GM12878 (cell line): ENCODE data around the gene EMILIN3. TPM values are rescaled to one million over a fixed set of nuclear protein-coding genes. Genes with fewer than 3 reads are reported as not detected.

Experiments
- ATAC-seq: fragments of 200-7000 bp; cut with Tn5 transposase; 3 replicates; pipeline ENCODE4 v1.9.1; 2020; ENCODE audit warnings: mild to moderate bottlenecking, moderate library complexity
- BruUV-seq: library from RNA; stranded (reverse); fragments of 400-500 nt; replicated peaks from 2 replicates; lab custom pipeline; 2021; lab: Mats Ljungman, UMichigan
- CTCF ChIA-PET: fragments of 300-600 bp; sonication (Branson Sonifier 250); formaldehyde crosslinking; extraction: SDS; loops from one replicate; lab custom pipeline; 2021; ENCODE audit warnings: inconsistent platforms; lab: Yijun Ruan, JAX
- POLR2A ChIA-PET: fragments of 350-600 bp; formaldehyde crosslinking; extraction: SDS; loops from one replicate; lab custom pipeline; 2021; ENCODE audit warnings: inconsistent platforms; lab: Charles Lee
- RAD21 ChIA-PET: fragments of 300-600 bp; sonication (Branson Sonifier 250); formaldehyde crosslinking; loops from one replicate; lab custom pipeline; 2023; ENCODE audit warnings: antibody characterized with exemption; ENCODE audit not compliant: unreplicated experiment; lab: Charles Lee
- SMC1A ChIA-PET: fragments of 300-600 bp; sonication (Branson Sonifier 250); formaldehyde crosslinking; loops from one replicate; lab custom pipeline; 2023; ENCODE audit not compliant: unreplicated experiment, uncharacterized antibody; lab: Charles Lee
- DNase-seq: peaks from one replicate; pipeline ENCODE4 v3.0.0-alpha.2; 2011; ENCODE audit warnings: low read depth, low spot score
- FAIRE-seq: peaks from 3 replicates; lab custom pipeline; 2011; peaks lifted over from hg19 to GRCh38; lab: Jason Lieb, UNC
- H2AFZ ChIP-seq: 2 replicates; pipeline ENCODE4 v1.6.0; 2011; ENCODE audit warnings: low read depth, low read length, control low read depth; ENCODE audit not compliant: control insufficient read depth
- H3K27ac ChIP-seq: 2 replicates; pipeline ENCODE4 v1.5.1; 2011; ENCODE audit warnings: control low read depth; ENCODE audit not compliant: control insufficient read depth, insufficient read depth
- H3K27me3 ChIP-seq, 2 experiments: replicated peaks in 1 of 2; 2 replicates each; pipeline versions ENCODE4 v1.6.0 to v1.6.1; 2011; ENCODE audit warnings: low read length in 1 of 2; ENCODE audit not compliant: control insufficient read depth in 2 of 2, insufficient read depth in 2 of 2
- H3K36me3 ChIP-seq, 2 experiments: 2 replicates each; pipeline ENCODE4 v1.5.1; 2011; ENCODE audit warnings: low read length in 1 of 2; ENCODE audit not compliant: control insufficient read depth in 2 of 2, insufficient read depth in 2 of 2
- H3K4me1 ChIP-seq: 2 replicates; pipeline ENCODE4 v1.6.1; 2011; ENCODE audit warnings: mild to moderate bottlenecking, low read length, moderate library complexity, mixed read lengths; ENCODE audit not compliant: control insufficient read depth, insufficient read depth
- H3K4me2 ChIP-seq: 2 replicates; pipeline ENCODE4 v1.6.0; 2011; ENCODE audit warnings: control low read depth; ENCODE audit not compliant: control insufficient read depth, insufficient read depth
- H3K4me3 ChIP-seq: fragments of 200-600 bp; sonication (generic); 2 replicates; pipeline ENCODE4 v1.5.1; 2016
- H3K79me2 ChIP-seq: 2 replicates; pipeline ENCODE4 v1.6.0; 2011; ENCODE audit warnings: low read length; ENCODE audit not compliant: control insufficient read depth, insufficient read depth
- H3K9ac ChIP-seq: 2 replicates; pipeline ENCODE4 v1.8.0; 2011; ENCODE audit warnings: low read length, control low read depth, mixed read lengths; ENCODE audit not compliant: control insufficient read depth, insufficient read depth
- H3K9me3 ChIP-seq: replicated peaks from 3 replicates; pipeline ENCODE4 v1.5.1; 2011; ENCODE audit warnings: mild to moderate bottlenecking, low read length; ENCODE audit not compliant: control insufficient read depth, insufficient read depth
- H4K20me1 ChIP-seq: 2 replicates; pipeline ENCODE4 v1.6.0; 2011; ENCODE audit not compliant: control insufficient read depth, insufficient read depth
- ASH2L ChIP-seq: fragments of 300-600, 200-600 bp; sonication (generic); IDR thresholded peaks from 2 replicates; pipeline ENCODE4 v1.6.1; 2017; ENCODE audit warnings: low read depth, mild to moderate bottlenecking, borderline replicate concordance
- FOXM1 ChIP-seq: IDR thresholded peaks from 2 replicates; pipeline ENCODE4 v1.6.1; 2012; ENCODE audit warnings: low read depth, mild to moderate bottlenecking, inconsistent platforms, low read length, moderate library complexity
- HDAC6 ChIP-seq: fragments of 200-600 bp; sonication (generic); IDR thresholded peaks from one replicate; pipeline ENCODE4 v1.8.0; 2017; ENCODE audit warnings: antibody characterized with exemption; ENCODE audit not compliant: unreplicated experiment
- HDGF ChIP-seq: fragments of 450-650 bp; IDR thresholded peaks from 2 replicates; pipeline ENCODE4 v1.6.1; 2016; ENCODE audit warnings: antibody characterized with exemption
- KLF5 ChIP-seq: fragments of 450-650 bp; IDR thresholded peaks from 2 replicates; pipeline ENCODE4 v1.6.1; 2014; ENCODE audit warnings: mild to moderate bottlenecking; ENCODE audit not compliant: partially characterized antibody
- MEF2B ChIP-seq: fragments of 450-650 bp; IDR thresholded peaks from 2 replicates; pipeline ENCODE4 v1.6.1; 2018; ENCODE audit warnings: mild to moderate bottlenecking, moderate library complexity; ENCODE audit not compliant: partially characterized antibody, poor library complexity, severe bottlenecking
- MTA2 ChIP-seq: fragments of 450-650 bp; IDR thresholded peaks from 2 replicates; pipeline ENCODE4 v1.6.1; 2016; ENCODE audit warnings: low read depth, mild to moderate bottlenecking, moderate library complexity
- MXI1 ChIP-seq: fragments of 150-350 bp; IDR thresholded peaks from 2 replicates; pipeline ENCODE4 v1.6.1; 2011; ENCODE audit warnings: low read depth, mild to moderate bottlenecking, inconsistent platforms, low read length, improper control_type of control experiment
- NFYB ChIP-seq: IDR thresholded peaks from 2 replicates; pipeline ENCODE4 v1.6.1; 2011; ENCODE audit warnings: low read depth, mild to moderate bottlenecking, low read length, improper control_type of control experiment, moderate library complexity; ENCODE audit not compliant: insufficient read depth
- PML ChIP-seq: IDR thresholded peaks from 2 replicates; pipeline ENCODE4 v1.6.1; 2012; ENCODE audit warnings: low read length, inconsistent platforms
- POLR2A ChIP-seq: IDR thresholded peaks from 2 replicates; pipeline ENCODE4 v1.6.1; 2011; ENCODE audit warnings: low read depth, mild to moderate bottlenecking, low read length
- SREBF1 ChIP-seq: IDR thresholded peaks from 2 replicates; pipeline ENCODE4 v1.6.1; 2012; ENCODE audit warnings: mild to moderate bottlenecking, low read length
- TAF1 ChIP-seq: IDR thresholded peaks from 2 replicates; pipeline ENCODE4 v1.6.1; 2011; ENCODE audit warnings: mild to moderate bottlenecking, low read depth, low read length, borderline replicate concordance
- TBL1XR1 ChIP-seq: IDR thresholded peaks from 2 replicates; pipeline ENCODE4 v1.6.1; 2012; ENCODE audit warnings: low read depth, low read length, improper control_type of control experiment
- ZNF274 ChIP-seq: IDR thresholded peaks from one replicate; pipeline ENCODE4 v1.8.0; 2011; ENCODE audit not compliant: insufficient read length, insufficient read depth
- ZZZ3 ChIP-seq: IDR thresholded peaks from 2 replicates; pipeline ENCODE4 v1.6.1; 2011; ENCODE audit warnings: low read depth; ENCODE audit not compliant: control insufficient read depth, insufficient read length
- WGBS: methylation state at CpG from one replicate; pipeline ENCODE4 v1.1.6; 2016; ENCODE audit warnings: low lambda C conversion rate; ENCODE audit not compliant: insufficient replicate concordance, insufficient coverage; ENCODE audit errors: missing lambda C conversion rate; 5-methylcytosine and 5-hydroxymethylcytosine counted together
- in situ Hi-C: fragments of 300-500 bp; cut with MboI; formaldehyde crosslinking; loops from 9 replicates; pipeline ENCODE4 v1.14.3; 2018; ENCODE audit warnings: mixed read lengths
- intact Hi-C: fragments of 100-400 bp; cut with micrococcal nuclease; formaldehyde crosslinking; loops from one replicate; pipeline ENCODE4 v1.14.2; 2022; ENCODE audit not compliant: unreplicated experiment
- polyA plus RNA-seq, 11 experiments: library from polyadenylated mRNA; depleted of rRNA in 4 of 11; unstranded in 6 of 11; stranded (reverse) in 5 of 11; fragments of >200 nt; fragmentation: Nextera tagmentation in 4 of 11; fragmentation: Illumina TruSeq in 1 of 11; extraction: Ambion mirVana in 4 of 11; extraction: Trizol in 1 of 11; gene quantifications; 1 replicate in 1 of 11; 2 replicates in 10 of 11; pipeline versions ENCODE4 v1.2.1 to v1.2.3, GENCODE V29; 2011 to 2016; ENCODE audit warnings: inconsistent platforms in 2 of 11, missing spikeins in 2 of 11, low read depth in 1 of 11
- total RNA-seq, 4 experiments: library from RNA; depleted of rRNA in 3 of 4; stranded (reverse); fragments of >200 nt in 3 of 4; fragmentation: Illumina TruSeq in 1 of 4; extraction: Trizol in 1 of 4; gene quantifications; 2 replicates each; pipeline versions ENCODE4 v1.2.1 to v1.2.3, GENCODE V29; 2013 to 2021
- TF ChIP-seq, protein P1 (sequence below): fragments of 450-650 bp; IDR thresholded peaks from 2 replicates; pipeline ENCODE4 v1.6.1; 2018; ENCODE audit warnings: mild to moderate bottlenecking, low read depth, moderate library complexity; ENCODE audit not compliant: partially characterized antibody
- TF ChIP-seq, protein P2 (sequence below): fragments of 450-650 bp; IDR thresholded peaks from 2 replicates; pipeline ENCODE4 v1.6.1; 2017; ENCODE audit warnings: mild to moderate bottlenecking, moderate library complexity

EMILIN3 gene
- total and polyA plus RNA-seq, 10 of the 15 experiments (the other 5 are each of a cell fraction or from before 2014, with no cell fraction given), result not detected

DNA sequence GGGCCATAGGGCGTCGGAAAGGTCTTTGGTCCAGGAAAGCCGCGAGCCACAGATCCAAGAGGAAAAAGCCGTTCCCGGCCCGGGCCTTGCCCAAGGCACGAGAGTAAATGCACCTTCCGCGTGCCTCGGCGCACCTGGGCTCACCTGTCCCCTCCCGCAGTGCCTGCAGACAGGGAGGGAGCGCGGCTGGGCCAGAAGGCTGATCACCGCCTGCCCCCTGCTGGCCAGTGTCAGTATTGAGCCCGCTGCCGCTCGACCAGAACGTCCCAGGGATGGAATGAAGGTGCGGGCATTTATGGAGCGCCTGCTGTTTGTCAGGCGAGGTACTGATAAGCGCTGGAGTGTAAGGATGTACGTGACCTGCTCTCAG is 26.7 kb downstream of the EMILIN3 start:
- POLR2A ChIA-PET, result interaction anchor here (0.6 to 1.0 kb wide), 3 partner anchors 167 to 876 kb away, joined by 3 to 6 read pairs (median 4); no protein-coding TSS in a partner anchor
- H4K20me1 ChIP-seq, result no peaks in the 10 kb centered on the region
- RAD21 ChIA-PET, result interaction anchor here (0.7 to 1.7 kb wide), 11 partner anchors 17 to 372 kb away, joined by 3 to 11 read pairs (median 4); no protein-coding TSS in a partner anchor
- intact Hi-C loops, result loop anchor here (1.0 to 5.0 kb wide), 6 partner anchors 93 to 373 kb away; no protein-coding TSS in a partner anchor
- H3K27ac ChIP-seq, result no peak overlapping the region
- no peak overlapping the region for H3K9ac ChIP-seq
- H3K4me3 ChIP-seq, result peak overlapping the region; percentile 68
- no peak for DNase-seq
- H3K9me3 ChIP-seq, result no peaks in the 10 kb centered on the region
- in situ Hi-C loops, result loop anchor here (5.0 kb wide), 2 partner anchors 168 to 373 kb away; no protein-coding TSS in a partner anchor
- H3K27me3 ChIP-seq, result no peaks in the 10 kb centered on the region
- peak overlapping the region; percentile 99 for H3K4me2 ChIP-seq
- peak; percentile 96 for ATAC-seq
- CTCF ChIA-PET, result interaction anchor here (0.6 to 5.1 kb wide), 38 partner anchors 10 to 377 kb away, joined by 3 to 52 read pairs (median 4); no protein-coding TSS in a partner anchor
- peak overlapping the region; percentile 69 for H2AFZ ChIP-seq
- no peak for FAIRE-seq
- WGBS, result 10% methylated on average over 25 of the region's 25 CpGs
- peaks cover 5% of the 10 kb centered on the region for H3K4me1 ChIP-seq
- BruUV-seq, result no TSS peak
- H3K36me3 ChIP-seq, result no peaks in the 10 kb centered on the region
- SMC1A ChIA-PET, result interaction anchor here (0.7 to 3.6 kb wide), 21 partner anchors 18 to 377 kb away, joined by 3 to 27 read pairs (median 3); no protein-coding TSS in a partner anchor
- no peaks in the 10 kb centered on the region for H3K79me2 ChIP-seq
- TF ChIP-seq, protein P1, sequence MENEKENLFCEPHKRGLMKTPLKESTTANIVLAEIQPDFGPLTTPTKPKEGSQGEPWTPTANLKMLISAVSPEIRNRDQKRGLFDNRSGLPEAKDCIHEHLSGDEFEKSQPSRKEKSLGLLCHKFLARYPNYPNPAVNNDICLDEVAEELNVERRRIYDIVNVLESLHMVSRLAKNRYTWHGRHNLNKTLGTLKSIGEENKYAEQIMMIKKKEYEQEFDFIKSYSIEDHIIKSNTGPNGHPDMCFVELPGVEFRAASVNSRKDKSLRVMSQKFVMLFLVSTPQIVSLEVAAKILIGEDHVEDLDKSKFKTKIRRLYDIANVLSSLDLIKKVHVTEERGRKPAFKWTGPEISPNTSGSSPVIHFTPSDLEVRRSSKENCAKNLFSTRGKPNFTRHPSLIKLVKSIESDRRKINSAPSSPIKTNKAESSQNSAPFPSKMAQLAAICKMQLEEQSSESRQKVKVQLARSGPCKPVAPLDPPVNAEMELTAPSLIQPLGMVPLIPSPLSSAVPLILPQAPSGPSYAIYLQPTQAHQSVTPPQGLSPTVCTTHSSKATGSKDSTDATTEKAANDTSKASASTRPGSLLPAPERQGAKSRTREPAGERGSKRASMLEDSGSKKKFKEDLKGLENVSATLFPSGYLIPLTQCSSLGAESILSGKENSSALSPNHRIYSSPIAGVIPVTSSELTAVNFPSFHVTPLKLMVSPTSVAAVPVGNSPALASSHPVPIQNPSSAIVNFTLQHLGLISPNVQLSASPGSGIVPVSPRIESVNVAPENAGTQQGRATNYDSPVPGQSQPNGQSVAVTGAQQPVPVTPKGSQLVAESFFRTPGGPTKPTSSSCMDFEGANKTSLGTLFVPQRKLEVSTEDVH, result no peak
- TF ChIP-seq ASH2L, result no peak
- no peak for TF ChIP-seq MEF2B
- TF ChIP-seq FOXM1, result no peak
- no peak for TF ChIP-seq NFYB
- no peak for TF ChIP-seq SREBF1
- no peak for TF ChIP-seq HDGF
- no peak for TF ChIP-seq HDAC6
- TF ChIP-seq TBL1XR1, result no peak
- TF ChIP-seq MTA2, result no peak
- TF ChIP-seq, protein P2, sequence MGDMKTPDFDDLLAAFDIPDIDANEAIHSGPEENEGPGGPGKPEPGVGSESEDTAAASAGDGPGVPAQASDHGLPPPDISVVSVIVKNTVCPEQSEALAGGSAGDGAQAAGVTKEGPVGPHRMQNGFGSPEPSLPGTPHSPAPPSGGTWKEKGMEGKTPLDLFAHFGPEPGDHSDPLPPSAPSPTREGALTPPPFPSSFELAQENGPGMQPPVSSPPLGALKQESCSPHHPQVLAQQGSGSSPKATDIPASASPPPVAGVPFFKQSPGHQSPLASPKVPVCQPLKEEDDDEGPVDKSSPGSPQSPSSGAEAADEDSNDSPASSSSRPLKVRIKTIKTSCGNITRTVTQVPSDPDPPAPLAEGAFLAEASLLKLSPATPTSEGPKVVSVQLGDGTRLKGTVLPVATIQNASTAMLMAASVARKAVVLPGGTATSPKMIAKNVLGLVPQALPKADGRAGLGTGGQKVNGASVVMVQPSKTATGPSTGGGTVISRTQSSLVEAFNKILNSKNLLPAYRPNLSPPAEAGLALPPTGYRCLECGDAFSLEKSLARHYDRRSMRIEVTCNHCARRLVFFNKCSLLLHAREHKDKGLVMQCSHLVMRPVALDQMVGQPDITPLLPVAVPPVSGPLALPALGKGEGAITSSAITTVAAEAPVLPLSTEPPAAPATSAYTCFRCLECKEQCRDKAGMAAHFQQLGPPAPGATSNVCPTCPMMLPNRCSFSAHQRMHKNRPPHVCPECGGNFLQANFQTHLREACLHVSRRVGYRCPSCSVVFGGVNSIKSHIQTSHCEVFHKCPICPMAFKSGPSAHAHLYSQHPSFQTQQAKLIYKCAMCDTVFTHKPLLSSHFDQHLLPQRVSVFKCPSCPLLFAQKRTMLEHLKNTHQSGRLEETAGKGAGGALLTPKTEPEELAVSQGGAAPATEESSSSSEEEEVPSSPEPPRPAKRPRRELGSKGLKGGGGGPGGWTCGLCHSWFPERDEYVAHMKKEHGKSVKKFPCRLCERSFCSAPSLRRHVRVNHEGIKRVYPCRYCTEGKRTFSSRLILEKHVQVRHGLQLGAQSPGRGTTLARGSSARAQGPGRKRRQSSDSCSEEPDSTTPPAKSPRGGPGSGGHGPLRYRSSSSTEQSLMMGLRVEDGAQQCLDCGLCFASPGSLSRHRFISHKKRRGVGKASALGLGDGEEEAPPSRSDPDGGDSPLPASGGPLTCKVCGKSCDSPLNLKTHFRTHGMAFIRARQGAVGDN, result no peak
- TF ChIP-seq ZNF274, result no peak
- TF ChIP-seq ZZZ3, result no peak
- TF ChIP-seq MXI1, result no peak
- TF ChIP-seq TAF1, result no peak
- no peak for TF ChIP-seq PML
- no peak for TF ChIP-seq POLR2A
- no peak for TF ChIP-seq KLF5
